Measurements from ENCODE around the gene RNGTT.

DNA sequence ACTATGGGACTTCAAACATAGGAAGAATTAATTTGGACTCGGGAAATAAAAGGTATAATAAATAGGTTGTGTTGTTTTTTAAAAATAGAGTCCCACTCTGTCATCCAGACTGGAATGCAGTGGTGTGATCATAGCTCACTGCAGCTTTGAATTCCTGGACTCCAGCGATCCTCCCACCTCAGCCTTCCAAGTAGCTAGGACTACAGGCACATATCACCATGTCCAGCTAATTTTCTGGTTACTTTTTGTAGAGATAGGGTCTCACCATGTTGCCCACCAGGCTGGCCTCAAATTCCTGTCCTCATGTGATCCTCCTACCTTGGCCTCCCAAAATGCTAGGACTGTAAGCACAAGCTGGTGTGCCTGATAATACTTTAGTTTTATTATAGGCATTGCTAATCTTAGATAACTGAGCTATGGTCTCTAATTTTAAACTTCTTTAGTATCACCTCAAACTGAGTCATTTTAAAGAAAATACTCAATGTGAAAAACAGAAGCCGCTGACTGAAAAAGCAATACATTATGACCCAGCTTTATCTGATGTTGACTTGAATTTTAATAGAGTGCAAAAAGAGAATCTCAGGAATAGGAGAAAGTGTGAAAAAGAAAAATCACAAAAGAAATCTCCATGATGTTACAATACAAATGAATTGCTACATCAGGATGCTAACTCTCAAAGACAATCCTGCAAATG lies 251.0 kb downstream of the RNGTT start:
- TF ChIP-seq CTCF (conservative IDR thresholded peaks at IDR 0.05) (no peak), ZFX (IDR thresholded peaks at IDR 0.05) (no peak)

Data from C4-2B (cell line).